Effector CD4-positive, alpha-beta T cell (primary cell): ENCODE results near the gene ATG4B.

Source experiments
- DNase-seq: peaks from one replicate; pipeline ENCODE4 v3.0.0-alpha.2; 2020

The ATG4B gene

DNA sequence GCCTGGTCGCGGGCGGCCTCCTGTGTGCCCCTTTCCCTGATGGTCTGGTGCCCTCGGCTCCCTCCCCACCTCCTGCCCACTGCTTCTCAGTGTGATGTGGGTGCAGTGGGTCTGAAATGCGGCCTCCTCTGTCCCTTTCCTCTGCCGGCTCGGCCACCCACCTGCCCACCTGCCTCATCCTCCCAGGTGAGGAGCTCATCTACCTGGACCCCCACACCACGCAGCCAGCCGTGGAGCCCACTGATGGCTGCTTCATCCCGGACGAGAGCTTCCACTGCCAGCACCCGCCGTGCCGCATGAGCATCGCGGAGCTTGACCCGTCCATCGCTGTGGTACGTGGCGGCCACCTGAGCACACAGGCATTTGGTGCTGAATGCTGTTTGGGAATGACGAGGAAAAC lies 30.9 kb downstream of the ATG4B start:
- DNase-seq, result no peak

DNA sequence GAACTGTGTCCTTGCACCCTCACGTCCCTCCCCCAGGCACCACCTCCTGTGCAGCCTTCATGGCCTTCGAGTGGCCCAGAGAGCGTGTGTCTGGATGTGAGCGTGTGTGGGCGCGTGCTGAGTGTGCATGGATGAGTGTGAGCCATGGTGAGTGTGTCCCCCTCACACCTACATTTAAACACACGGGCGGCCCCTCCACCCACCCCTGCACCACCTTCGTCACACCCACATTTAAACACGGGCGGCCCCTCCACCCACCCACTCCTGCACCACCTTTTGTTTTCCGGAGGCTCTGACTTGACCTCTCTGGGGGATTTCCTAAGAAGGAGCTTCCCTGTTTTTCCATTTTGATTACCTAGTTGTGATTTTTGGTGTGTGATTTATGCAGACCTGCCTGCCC lies 31.3 kb downstream of the ATG4B start:
- no peak for DNase-seq

DNA sequence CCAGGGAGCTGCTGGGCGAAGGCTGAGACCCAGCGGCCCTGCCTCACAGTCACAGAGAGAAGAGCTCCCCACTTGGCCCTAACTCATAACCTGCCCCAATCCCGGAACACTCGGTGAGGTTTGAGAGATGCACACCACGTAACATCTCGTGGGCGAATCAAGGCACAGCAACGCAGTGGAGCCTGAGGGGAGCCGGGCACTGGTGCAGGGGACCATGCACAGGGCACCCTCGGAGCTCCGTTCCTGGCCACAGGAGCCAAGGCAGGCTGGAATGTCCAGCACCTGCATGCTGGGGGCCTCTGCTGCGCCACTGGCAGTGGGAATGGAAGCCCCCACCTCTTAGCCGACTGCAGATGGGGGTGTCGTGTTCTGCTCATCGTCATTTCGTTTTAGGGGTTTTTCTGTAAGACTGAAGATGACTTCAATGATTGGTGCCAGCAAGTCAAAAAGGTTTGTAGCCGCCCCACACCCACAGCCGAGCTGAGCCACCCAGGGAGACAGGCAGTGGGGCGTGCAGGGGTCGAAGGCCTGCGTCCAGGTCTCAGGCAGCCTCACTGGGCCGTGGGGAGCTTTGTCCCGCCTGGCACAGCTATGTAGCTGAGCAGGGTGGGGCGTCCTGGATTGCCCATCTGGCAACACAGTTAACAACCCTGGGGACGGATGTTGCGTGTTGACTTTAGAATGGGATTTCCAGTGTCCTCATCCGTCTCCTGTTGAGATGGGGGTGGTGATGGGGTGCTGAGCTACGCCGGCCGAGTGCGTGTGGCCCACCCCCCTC lies 33.0 kb downstream of the ATG4B start:
- DNase-seq, result no peak

DNA sequence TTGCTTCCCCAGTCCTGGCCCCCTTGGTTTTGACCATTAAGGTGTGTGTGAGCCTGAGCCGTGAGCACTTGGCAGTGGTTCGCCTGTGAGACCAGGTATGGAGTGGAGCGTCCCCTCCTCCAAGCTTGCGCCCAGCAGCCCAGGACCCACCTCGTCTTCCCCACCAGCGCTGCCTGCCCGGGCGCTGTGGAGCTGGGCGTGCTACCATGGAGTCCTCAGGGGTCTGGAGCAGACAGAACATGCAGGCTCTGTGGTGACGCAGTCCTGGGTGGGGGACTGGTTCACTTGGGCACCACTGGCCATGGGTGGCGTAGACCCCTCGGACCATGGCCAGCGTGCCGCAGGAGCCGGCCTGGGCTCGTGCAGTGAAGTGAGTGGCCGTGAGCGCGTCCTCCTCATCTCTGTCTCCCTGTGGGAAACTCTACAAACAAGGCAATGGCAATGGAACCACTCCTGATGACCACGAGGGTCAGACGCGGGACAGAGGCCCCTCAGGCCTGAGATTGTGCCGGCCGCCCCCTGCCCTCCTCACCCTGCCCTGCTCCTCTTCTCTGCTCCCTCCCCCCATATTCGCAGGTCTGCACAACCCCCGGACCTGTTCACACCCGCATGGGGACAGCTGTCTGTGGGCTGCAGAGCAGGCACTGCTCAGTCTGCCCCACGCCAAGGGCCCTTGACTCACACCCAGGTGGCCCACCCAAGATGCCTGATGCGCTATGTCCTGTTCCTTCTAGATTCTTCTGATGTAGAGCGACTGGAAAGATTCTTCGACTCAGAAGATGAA lies 34.2 kb downstream of the ATG4B start:
- DNase-seq, result no peak

DNA sequence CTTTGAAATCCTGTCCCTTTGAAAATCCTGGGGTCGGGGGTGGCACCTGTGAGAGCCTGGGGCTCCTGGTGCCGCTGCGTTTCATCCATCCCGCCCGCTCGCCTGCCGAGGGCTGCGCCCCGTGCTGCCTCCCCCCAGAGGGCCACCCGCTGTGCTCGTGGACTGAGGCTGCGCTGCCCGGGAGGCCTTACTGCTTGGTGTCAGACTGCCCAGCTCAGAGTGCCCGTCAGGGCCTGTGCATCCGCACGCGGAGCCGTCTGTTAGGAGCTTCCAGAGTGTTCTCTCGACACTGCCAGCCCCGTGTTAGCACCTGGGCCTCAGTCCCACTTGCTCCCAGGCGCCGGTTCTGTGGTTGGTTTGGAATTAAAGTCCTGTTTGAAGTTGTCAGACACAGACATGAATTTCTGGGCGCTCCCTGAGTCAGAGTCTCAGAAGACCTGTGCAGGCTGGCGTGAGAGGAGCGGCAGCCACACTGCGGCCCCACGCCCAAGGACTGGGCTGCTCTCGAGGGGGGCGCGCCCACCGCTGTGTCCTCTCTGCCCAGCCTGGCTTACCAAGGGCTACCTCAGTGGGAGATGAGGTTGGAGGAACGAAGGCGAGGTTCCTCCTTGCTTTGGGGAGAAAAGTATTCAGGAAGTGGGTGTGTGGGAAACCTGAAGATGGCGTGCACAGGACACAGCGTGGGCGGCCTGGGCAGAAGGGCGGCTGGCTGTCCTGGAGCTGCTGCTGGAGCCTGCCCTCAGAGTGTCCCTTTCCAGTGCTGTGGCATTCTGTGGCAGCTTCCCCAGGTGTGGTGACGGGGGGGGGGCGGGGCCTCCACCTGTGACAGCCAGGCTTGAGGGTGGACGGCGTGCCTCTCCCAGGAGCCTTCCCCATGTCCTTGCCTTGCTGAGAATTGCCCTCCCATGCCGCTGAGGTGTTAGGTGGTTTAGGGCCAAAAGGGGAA lies 35.0 kb downstream of the ATG4B start:
- DNase-seq, result no peak

DNA sequence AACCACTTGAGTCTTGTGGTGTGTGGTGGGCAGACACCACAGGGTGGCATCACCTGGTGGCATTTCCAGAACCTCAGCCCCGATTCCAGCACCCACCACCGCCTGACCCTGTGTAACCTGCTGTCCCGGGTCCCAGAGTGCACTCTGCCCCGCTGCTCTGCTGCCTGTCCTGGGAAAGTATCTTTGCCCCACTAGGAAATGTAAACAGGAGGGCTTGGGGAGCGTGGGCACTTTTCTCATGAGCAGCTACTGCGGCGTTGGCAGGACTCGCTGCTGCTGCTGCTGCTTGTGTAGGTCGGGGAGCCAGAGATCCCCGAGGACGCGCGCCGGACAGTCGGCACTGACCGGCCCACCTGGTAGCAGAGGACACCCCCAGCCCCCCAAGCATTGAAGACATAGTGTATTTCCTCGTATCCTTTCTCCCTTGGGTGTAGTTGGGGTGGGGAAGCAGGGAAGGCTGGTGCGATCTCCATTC lies 35.7 kb downstream of the ATG4B start:
- DNase-seq, result no peak

DNA sequence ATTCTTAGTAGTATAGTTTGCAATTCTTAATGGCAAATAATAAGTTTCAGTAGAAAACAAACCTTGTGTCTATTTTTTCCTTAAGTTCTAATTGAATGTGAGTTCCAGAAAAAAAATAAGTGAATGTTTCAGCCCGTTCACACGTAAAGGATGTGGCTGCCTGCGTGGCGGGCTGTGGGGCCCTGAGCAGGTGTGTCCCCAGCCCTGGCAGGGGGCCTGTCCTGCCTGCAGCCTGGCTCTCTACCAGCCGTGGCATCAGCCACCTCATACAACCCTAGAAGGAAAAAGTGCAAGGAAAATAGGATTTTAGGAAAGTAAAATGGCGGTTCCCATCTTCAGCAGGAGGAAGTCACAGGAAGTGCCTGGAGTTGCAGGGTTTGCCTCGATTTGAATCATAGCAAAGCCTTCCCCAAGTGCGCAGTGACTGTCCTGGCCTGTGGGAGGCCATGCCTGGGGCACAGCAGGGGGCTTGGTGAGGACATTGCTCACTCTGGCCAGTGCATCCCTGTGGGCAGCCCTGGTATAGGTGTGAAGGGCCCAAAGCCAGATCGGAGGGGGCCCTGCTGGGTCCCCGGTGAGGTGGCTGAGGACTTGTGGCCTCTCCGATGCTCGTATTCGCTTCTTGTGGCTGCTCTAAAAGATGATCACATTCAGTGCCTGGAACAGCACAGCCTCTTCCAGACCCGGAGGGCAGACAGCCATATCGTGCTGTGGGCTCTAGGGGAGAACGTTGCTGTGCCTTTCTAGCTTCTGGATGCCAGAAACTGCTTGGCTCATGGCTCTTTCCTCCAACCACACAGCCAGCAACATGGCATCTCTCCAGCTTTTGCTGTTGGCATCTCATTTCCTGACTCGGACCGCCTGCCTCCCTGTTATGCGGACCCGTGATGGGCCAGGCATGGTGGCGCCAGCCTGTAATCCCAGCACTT lies 36.6 kb downstream of the ATG4B start:
- no peak for DNase-seq

DNA sequence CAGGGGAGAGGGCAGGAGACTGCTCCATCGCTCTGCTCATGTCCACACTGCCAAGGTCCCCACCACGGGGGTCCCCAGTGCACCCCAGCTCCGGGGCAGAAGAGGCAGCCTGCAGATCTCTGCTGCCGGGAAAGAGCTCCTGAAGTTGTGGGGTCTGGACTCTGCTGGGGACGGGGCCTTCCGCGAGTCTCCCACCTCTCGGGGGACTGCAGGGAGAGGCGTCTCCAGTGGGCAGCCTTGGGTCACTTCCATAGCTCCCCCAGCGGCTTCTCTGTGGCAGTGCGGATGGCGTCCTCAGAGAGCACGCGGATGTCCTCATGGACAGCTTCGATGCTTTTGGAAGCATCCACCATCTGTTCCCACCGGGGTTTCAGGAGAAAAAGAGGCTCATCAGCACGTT lies 38.4 kb downstream of the ATG4B start:
- DNase-seq, result no peak

DNA sequence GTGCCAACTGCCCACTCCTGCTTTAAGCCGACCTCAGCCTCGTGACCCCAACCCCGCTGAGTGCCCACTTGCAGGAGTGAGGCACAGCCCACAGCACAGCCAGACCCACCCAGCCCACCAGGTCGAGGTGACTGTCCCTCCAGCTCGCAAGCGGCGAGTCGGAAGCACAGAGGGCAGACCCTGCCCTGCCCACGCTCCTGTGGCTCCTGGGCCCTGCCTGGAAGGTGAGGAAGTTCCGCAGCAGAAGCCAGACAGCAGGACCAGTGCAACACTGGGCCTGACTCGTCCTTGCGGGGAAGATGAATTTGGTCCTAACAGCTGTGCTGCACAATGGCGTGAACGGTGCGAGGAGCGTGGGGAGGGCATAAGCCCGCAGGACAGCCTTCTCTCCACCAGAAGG lies 39.2 kb downstream of the ATG4B start:
- no peak for DNase-seq

DNA sequence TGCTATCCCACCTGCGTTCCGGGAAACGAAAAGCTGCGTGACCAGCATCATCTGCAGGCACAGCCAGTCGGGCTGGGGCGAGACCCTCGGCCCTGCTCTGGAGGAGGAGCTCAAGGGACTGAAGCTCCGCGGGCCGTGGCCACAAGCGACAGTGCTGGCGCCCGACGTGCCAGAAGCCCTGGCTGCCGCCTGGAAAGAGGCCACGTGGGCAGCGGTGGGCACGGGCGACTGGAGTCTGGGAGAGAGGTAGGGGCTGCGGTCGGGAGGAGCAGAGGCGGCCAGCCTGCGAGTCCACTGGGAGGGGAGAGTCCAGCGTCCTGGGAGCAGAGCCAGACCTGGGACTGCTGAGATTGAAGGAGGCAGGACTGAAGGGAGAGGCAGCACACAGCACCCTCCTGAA lies 39.9 kb downstream of the ATG4B start:
- DNase-seq, result no peak

DNA sequence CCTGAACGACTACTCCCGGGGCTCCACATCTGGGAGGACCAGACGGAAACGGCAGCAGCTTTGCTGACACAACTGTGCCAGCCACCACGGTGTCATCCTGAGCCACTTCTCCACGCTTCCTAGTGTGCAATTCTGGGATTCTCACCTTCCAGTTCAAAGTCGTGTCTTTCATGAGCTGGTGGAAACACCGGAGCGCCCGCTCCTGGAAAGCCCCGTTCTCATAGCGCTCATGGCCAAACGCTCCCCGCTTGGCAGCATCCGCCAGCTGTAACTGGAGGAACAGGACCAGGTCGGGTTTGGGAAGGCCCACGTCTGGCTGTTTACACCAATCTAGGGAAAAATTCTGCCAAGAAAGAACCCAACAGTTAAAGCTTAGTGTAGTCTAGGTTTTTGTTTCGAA lies 40.8 kb downstream of the ATG4B start:
- DNase-seq, result no peak

DNA sequence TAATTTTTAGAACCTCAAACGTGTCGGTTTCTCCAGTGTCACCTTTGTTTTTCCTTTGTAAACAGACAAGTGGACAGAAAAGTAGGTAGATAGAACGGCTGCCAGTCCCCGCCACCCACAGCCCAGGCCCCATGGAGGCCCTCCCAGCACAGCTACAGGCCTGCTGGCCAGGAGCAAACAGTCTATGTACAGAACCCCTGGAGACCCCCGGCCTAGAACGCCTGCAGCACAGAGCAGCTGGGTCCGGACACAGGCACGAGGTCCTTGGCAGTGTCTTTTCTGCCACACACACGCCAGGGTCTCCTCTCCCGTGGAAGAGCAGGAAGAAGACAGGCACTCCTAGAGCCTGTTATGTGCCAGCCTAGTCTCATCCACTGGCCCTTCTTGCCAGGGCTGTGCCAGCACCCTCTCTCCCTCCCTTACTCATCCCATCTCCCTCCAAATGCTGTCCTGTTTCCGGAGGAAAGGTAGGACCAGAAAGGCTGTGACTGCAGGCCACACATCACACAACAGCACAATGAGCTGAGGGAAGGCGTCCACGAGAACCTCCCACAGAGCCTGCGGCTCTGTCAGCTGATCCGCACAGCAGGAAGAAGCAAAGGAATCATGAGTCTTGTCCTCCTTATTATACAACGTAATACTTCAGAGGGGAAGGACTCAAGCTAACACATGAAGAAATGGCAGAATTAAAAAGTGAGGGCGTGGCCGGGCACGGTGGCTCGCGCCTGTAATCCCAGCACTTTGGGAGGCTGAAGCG lies 41.5 kb downstream of the ATG4B start:
- DNase-seq, result no peak

DNA sequence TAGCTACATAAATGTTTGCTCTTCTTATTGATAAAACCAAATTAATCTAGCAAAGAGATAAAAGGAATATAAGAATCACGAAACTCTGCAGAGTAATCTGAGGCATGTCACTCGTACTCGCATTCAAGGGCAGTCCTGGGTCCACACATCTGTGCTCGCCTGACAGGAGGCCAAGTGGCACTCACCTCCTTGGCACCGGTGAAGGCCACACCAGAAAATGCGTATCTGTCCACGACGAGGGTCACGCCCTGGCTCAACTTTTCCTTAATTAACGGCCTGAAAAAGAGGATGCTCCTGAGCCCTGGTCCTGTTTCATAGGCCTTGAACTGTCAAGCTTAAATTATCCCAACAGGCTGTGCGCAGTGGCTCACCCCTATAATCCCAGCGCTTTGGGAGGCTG lies 42.6 kb downstream of the ATG4B start:
- no peak for DNase-seq

DNA sequence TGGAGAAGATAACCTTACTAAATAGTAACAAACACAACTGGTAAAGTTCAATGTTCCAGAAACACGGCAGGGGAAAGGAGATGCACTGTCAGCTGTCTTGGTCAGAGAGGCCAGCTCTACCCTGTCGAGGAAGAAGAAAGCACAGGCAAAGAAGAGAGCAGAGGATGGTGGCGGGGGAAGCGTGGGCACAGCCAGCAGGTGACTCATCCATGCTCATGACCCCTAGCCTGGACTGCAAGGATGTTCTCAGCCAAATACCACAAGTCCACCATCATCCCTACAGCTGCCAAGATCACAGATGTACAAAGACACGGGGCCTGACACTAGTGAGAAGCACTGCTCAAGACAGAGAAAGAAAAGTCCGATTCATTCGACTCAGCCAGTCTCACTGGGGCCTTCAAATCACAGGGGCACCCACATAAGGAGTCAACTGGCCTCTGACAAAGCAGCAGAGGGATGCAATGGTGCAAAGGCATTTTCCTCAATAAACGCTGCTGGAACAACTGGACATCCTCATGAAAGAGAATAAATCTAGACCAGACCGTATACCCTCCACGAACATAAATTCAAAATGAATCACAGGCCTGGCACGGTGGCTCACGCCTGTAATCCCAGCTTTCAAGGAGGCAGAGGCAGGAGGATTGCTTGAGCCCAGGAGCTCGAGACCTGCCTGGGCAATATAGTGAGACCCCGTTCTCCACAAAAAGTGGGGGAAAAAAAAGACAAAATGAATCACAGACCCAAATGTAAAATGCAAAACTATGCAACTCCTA lies 43.5 kb downstream of the ATG4B start:
- DNase-seq, result no peak

DNA sequence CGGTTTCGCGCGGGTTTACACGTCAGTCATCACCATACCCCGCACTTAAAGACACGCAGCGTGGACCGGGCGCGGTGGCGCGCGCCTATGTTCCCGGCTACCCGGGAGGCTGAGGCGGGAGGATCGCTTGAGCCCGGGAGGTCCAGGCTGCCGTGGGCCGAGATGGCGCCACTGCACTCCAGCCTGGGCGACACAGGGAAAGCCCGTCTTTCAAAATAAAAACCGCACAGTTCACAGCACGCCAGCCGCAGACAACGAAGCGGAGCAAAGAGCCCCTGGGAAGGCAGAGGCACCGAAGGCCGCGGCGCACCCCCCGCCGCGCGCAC lies 48.8 kb downstream of the ATG4B start:
- no peak for DNase-seq

DNA sequence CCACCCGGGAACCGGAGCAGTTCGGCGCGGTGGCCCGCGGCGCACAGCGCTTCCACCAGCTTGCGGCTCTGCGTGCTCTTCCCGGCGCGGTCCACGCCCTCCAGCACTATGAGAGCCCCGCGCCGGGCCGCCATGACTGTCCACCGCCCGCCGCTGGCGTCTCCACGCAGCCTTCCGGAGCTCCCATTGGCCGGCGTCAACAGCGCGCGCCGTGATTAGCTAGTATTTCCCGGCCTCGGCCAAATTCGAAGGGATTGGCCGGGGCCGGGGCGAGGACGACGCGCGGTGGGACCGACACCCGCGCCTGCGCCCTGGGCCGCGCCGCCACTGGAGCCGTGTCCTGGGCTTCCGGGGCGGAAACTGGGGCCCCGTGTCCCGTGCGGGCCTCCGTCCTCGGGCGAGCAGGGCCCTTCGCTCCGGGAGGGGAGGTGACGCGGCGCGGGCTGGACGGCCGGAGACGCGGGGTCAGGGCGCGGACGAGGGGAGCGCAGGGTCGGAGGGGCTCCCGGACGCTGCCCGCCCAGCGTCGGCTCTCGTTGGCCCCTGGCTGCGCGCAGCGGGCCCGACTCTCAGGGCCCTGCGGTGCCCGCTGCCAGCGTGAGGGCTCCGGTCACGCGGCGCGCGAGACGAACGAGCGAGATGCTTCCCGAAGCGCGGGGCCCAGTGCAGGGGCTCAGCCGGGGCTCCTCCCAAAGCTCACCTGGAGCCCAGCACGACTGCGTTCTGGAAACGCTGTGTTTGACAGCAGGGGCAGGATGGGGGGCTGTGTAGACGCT lies 49.3 kb downstream of the ATG4B start, which contains the start of gene DTYMK:
TSS of gene DTYMK (minus strand) at position 166 of the 776 bp plus-strand sequence. CDS start at position 134, 32 bp downstream.
- DNase-seq, result peak; percentile 94

DNA sequence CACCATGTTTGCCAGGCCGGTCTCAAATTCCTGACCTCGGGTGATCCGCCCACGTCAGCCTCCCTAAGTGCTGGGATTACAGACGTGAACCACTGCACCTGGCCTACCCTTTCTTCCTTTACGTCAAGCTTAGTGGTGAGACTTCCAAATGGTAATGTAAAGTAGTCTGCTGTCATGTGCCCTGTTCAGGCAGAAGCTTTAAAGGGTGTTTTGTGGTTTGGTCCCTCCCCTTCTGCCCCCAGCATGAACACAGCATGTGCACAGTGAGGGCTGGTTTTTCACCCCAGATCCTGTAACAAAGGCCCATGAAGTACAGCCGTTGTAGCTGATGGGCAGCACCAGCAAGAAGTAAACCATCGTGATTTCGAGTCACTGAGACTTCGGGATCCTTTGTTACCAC lies 51.8 kb downstream of the ATG4B start:
- no peak for DNase-seq

DNA sequence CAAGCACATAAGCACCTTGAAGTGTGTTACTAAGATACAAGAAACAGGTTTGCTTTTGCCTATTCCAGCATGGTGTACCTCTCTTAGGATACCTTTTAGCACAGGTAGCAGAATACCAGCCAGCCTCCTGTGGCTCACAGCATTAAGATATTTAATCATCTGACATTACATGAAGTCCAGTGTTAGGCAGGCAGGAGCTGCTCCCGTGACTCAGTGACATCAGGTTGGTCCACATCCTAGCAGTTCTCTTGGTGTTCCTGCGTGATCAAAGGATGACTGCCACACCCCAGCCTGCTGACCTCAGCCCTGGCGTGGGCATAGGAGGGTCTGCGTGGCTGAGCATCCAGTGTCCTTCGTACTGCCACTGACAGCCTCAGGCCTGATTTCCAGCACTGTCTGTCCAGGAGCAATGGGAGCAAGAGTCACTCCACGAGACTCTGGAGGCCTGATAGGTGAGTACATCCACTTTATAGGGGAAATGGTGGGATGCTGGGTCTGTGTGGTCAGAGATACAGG lies 52.8 kb downstream of the ATG4B start:
- DNase-seq, result no peak

DNA sequence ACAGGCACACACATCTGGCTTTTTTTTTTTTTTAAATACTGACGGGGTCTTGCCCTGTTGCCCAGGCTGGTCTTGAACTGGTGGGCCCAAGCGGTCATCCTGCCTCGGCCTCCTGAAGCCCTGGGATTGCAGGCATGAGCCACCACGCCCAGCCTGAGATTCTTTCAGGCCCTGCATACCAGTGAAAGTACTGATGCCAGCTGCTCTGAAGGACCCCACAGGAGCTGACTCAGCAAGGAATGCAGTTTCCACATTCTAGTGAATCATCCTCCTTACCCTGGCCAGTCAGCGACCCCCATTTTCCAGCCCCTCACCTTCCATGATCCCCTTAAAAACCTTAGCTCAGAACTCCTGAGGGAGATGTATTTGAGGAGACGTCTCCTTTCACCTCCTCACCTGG lies 55.0 kb downstream of the ATG4B start:
- no peak for DNase-seq
